GM12872 (cell line): ENCODE data around the gene AP1S1.

ENCODE experiments used
- CTCF ChIP-seq: IDR thresholded peaks from 3 replicates; pipeline ENCODE4 v1.5.1; 2011; ENCODE audit warnings: low read depth, mild to moderate bottlenecking, low read length, moderate library complexity; ENCODE audit not compliant: insufficient read depth

AP1S1 gene

GRCh38 chr7:101173752-101174244 lies 19.5 kb downstream of the AP1S1 start:
- TF ChIP-seq CTCF = no peak

- no peak for TF ChIP-seq CTCF
Measured at GRCh38 chr7:101174322-101174854, 20.1 kb downstream of the AP1S1 start.

GRCh38 chr7:101175664-101176063 lies 21.4 kb downstream of the AP1S1 start:
- no peak for TF ChIP-seq CTCF

- no peak for TF ChIP-seq CTCF
Measured at GRCh38 chr7:101177644-101178043, 23.4 kb downstream of the AP1S1 start.

- TF ChIP-seq CTCF = no peak
Measured at GRCh38 chr7:101179117-101179516, 24.8 kb downstream of the AP1S1 start.

- no peak for TF ChIP-seq CTCF
Measured at GRCh38 chr7:101179713-101180112, 25.4 kb downstream of the AP1S1 start.

- TF ChIP-seq CTCF = no peak
Measured at GRCh38 chr7:101180130-101180755, 26.0 kb downstream of the AP1S1 start, which contains the start of gene NAT16. TSS of gene NAT16 (minus strand) at chr7:101180293. CDS start at chr7:101174807, 5,486 bp downstream.
